ENCODE results near the gene TIMMDC1.
"Not testable (repeated sequence)": the region's sequence is repeated elsewhere in the genome, so short reads cannot be mapped to it uniquely, and the experiment has no call there.

Gene TIMMDC1

DNA sequence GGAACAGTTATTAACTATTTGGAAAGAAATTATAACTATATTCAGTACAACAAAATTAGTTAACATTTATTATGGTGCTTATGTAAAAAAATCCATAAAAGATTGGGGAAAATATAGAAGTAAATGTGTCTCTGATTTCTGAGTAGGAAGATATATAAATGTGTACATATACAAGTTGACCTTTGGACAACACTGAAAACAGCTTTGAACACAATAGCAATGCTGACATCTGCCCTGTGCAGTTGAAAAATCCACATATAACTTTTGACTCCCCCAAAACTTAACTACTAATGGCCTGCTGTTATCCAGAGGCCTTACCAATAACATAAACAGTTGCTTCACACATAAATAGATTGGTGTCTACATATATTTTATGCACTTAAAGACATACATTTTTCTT is 12.3 kb downstream of the TIMMDC1 start:
- DNase-seq (ENCODE audit: low read depth), result no peak

DNA sequence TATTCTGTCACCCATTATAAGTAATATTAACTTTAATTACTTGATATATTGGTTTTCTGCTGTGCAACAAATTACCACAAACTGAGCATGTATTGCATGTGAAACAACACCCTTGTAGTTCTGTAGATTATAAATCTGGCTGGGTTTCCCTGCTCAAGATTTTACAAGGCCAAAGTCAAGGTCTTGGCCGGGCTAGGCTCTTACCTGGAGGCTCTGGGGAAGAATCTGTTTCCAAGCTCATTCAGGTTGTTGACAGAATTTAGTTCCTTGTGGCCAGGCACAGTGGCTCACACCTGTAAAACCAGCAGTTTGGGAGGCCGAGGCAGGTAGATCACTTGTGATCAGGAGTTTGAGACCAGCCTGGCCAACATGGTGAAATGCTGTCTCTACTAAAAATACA is 16.3 kb downstream of the TIMMDC1 start:
- no peak for DNase-seq (ENCODE audit: low read depth)

DNA sequence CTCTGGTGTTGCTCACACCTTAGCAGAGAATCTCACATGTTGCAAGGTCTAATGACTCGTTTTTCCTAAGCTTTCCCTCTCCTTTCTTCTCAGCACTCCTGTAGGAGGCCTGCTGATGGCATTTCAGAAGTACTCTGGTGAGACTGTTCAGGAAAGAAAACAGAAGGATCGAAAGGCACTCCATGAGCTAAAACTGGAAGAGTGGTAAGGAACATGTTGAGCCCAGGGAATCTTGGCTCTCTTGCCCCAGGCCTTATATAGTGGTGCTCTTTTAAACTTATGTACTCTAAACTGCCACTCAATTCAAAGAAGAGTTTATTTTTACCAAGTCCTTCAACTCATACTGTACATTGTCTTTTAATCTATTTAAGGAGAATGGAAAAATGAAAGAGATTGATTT is 18.8 kb downstream of the TIMMDC1 start:
- no peak for DNase-seq (ENCODE audit: low read depth)

DNA sequence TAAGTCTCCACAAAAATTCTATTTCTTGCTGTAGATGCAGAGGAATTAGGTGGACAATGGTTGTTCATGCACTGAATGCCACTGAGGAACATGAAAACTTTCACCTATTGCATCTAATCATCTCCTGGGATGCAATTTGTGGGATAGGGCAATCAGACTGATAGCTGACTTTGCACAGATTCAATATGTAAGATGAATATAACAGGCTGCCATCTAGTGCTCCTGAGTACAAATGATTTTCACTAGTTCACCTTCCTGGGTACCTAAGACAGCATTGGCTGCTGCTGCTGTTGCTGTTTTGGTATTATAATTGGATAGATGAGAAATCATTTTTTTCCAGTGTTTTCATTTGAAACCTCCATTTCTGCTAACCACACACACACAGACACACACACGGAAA is 19.7 kb downstream of the TIMMDC1 start:
- DNase-seq (ENCODE audit: low read depth), result no peak

DNA sequence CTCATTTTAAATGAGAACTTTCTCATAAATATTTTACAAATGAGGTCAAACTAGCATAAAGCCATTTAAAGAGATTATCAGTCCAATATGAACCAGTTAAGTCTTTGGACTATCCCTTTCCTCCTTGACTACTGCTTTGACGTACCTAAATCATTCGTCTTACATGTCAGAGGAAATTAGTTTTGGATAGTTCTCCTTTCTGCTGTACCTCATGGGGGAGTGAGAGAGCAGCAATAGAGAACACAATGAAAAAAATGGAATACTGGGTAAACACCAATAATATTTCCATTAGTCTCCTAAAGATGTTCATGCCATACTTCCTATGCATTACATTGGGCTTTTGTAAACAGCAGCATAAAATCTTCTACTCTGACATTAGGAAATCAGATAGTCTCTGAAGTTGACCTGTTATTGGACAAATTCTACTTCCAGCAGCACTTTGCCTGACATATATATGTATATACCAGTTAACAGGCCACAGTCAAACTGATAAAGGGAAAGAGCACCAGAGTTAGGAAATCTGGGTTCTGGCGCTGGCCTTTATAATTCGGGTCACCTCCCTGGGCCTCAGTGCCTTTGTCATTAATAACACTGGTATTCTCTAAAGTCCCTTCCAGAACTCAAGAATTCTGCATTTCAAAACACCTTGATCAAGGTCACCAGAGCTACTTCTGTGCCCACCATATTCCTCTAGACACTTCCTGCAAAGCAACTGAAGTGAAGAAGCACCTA is 26.8 kb downstream of the TIMMDC1 start:
- DNase-seq (ENCODE audit: low read depth), result no peak

DNA sequence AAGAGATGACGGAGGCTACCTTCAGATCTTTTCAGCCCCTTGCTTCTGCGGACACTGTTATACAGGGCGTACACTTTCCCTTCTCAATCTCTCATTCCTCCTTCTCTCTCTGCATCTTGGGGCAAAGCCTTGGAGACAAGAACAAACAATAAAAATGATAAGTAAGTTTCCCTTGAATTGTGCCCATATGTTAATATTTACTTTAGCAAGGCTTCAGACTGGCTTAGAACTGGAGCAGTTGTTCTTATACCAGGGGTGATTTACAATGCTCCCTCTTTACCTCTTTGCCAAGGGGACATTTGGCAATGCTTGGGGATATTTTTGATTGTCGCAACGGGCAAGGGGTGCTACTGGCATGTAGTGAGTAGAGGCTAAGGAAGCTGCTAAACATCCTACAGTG is 29.4 kb downstream of the TIMMDC1 start:
- no peak for DNase-seq (ENCODE audit: low read depth)

DNA sequence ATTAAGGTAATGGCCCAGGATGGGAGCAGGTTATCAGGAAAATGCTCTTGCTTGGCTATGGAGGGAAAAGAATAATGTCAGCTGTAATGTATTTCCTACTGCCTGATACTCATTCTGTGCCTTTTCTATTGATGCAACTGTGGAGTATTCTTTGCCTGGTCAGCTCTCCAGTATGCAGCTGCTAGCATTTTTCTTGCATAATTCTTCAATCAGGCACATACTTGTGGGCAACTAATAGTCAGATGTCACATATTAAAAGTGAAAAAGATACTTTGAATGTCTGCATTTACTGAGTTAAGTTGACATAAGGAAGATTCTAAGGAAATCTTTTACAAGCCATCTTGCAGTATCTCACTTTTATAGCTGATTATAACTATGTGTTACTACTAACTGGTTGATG is 31.5 kb downstream of the TIMMDC1 start:
- DNase-seq (ENCODE audit: low read depth), result no peak

DNA sequence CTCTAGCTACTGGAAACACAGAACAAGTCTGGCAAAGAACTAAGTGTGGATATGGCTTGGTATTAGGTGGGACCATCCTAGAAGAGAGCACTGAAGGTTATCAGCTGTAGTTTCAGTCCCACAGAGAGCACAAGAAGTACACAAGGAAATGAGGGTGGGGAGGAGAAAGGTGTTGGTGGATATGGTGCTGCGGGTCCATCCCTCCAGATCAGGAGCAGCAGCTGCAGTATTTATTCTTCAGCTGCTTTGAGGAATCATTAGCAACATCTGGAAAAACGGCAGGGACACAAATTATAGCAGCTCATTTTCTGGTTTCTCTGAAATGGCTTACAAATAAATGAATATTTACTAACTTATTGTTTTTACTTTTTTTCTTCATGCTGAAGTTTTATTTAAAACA is 32.1 kb downstream of the TIMMDC1 start:
- no peak for DNase-seq (ENCODE audit: low read depth)

DNA sequence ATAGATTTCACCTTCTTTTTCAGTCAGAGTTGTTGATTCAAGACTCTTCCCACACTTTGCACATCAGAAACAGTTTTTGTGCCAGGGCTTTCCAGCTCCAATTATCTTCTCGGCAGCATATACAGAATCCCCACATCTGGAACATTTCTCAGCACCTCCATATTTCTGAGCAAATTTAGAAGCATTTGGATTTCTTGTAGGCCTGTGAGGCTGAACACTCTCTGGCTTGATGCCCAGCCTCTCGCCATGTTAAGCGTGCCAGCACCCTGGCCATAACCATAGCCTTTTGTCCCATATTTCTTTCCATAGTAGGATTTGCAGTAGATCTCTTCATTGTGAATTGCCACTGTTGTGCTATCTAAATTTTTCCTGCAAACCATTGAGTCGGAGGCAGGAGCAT is 32.8 kb downstream of the TIMMDC1 start:
- no peak for DNase-seq (ENCODE audit: low read depth)

DNA sequence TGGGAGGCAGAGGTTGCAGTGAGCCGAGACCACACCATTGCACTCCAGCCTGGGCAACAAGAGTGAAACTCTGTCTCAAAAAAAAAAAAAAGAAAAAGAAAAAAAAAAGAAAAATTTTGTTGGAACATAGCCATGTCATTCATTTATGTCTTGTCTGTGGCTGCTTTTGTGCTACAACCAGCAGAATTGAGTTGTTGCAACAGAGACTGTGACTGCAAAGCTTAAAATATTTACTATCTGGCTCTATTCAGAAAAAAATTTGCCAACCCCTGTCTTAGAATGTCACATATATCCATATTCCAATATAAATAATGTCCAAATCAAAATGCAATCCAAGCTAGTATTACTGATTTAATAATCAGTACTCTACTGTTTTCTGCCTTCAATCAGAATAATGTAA is 35.9 kb downstream of the TIMMDC1 start:
- no peak for DNase-seq (ENCODE audit: low read depth)

DNA sequence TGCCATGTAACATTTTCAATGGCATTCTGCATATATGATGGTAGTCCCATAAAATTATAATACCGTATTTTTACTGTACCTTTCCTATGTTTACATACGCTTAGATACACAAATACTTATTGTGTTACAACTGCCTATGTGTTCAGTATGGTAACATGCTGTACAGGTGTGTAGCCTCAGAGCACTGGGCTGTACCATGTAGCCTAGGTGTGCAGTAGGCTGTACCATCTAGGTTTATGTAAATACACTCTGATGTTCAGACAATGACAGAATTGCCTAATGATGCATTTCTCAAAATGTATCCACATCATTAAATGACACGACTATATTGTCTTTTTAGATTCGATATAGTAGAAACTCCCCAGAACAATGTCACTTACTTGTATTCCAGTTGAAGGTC is 38.4 kb downstream of the TIMMDC1 start:
- DNase-seq (ENCODE audit: low read depth), result no peak

DNA sequence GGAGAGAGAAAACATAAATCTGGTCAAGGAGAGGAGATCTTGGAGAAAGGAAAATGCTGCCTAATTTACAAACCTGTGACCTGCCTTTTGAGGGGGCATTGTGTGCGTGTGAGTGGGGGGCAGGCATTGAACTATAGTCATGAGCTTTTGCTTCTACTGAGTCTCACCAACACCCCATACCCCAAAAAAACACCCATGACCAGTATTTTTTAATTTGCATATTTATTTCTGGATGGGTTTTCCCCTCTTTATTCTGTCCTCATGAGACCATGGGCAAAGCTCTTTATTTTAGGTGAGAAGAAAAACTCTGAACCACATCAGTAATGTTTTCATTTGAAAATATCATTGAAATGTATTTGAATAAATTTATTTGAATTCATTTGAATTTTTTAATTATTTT is 40.4 kb downstream of the TIMMDC1 start:
- no peak for DNase-seq (ENCODE audit: low read depth)

DNA sequence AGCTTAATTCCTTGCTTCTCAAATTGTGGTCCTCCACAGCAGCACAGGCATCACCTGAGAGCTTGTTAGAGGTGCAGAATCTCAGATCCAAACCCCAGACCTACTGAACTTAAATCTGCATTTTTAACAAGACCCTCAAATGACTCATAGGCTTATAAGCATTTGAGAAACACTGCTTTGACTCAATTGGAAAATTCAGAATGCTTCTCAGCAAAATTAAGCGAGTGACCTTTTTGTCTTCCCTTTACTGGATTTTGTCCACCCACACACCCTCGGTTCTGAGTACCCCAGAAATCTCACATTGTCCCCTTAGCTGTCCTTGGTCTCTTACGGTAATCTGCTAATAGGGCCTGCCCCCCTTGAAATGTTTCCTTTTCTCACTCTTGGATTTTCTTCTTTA is 43.2 kb downstream of the TIMMDC1 start:
- DNase-seq (ENCODE audit: low read depth), result no peak

DNA sequence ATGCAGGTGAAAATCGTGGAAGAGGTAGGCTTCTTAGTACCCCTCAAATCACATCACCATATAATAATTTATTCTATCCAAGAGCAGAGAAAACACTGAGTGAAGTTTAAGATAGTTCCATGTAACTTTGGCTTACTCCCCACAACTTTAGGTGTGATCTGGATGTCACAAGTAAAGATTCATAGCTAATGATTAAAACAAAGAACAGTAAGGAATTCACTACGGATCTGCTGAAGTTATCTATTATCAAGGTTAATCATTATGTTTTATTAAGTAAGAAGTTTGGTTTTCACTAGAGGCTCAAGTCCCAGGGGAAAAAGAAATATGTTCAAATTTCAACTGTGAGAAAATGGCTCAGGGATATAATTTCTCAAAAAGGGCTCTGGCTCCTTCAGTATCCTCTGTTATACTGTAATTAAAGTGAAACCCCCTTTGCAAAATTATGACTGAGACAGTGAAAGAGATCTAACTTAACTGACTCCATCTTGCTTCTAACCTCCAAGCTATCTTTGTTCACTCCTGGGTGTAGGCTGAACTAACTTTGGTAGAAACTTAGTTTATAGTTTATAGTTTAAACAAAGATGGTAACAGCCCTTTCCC is 43.9 kb downstream of the TIMMDC1 start:
- no peak for DNase-seq (ENCODE audit: low read depth)

DNA sequence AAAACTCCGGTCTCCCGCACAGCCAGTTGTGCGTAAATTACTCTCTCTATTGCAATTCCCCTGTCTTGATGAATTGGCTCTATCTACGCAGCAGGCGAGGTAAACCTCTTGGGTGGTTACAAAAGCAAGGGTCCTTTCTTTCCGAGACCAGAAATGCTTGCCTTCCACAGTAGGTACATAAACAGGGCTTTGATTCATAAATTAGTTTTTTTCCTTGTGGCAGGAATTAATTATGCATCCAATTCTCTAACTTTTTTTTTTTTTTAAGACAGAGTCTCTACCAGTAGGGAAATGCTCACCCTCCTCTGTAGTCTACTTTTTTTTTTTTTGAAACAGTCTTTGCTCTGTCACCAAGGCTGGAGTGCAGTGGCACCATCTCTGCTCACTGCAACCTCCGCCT is 44.8 kb downstream of the TIMMDC1 start:
- no peak for DNase-seq (ENCODE audit: low read depth)

DNA sequence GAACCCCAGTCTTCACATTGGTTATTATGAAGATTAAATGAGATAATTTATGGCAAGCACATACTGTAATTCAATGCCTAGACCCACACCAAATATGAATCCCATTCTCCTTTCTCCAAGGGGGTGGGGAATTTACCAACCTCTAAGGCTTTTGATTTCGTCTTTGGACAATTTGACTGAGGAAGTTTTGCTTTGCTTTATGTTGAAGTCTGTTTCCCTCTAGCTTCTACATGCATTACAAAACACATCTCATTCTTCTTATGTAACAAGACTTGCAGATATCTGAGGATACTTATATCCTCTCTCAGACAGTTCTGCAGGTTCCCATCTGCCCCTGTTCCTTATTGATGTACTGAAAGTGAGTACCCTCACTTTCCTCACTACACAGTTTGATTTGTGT is 48.9 kb downstream of the TIMMDC1 start:
- DNase-seq (ENCODE audit: low read depth), result no peak

DNA sequence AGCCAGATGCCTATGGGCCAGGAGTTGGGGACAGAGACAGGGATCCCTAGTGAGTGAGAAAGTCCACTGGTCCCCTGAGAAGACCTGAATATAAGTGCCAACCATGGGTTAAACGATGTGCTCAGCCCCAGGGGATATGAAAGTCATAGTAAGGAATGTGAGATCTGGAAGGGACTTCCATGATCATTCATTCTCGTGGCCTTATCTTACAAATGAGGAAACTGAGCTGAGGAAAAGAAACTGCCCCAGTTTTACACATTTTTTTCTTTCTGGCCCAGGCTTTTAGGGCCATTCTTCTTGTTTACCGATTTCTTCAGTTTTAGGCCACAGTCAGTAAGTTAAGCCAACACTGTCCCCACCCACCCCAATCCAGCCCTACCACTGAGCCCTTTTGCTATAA is 50.0 kb downstream of the TIMMDC1 start:
- DNase-seq (ENCODE audit: low read depth), result no peak

DNA sequence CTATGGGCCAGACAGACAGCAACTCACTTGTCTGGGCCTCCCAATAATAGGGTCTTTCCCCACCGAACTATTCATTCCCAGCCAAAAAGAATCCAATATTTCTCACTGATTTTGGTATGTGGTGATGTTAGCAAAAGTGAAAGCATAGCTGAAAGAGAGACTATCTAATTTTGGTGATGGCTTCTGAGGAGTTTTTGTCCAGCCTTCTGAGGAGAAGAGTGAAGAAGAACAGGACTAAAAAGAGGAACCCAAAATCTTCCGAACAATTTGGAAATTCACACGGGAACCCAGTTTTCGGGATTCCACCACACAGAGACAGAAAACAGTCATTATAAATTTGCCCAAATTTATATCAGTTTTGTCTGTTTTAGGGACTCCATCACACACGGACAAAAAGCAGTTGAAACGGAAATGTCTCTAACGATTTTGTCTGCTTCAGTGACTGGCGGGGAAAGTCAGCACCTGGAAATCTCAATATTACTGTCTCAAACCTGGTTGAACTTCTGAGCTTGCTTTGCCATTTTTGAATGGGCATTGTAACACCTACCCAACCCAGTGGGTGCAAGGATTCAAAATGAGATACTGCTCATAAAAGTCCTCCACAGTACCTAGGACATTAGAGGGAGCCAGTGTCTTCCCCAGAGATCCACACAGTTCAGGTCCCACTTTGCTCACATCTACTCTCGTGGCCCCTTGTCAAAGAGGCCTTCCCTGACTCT is 52.0 kb downstream of the TIMMDC1 start:
- DNase-seq (ENCODE audit: low read depth), result no peak

DNA sequence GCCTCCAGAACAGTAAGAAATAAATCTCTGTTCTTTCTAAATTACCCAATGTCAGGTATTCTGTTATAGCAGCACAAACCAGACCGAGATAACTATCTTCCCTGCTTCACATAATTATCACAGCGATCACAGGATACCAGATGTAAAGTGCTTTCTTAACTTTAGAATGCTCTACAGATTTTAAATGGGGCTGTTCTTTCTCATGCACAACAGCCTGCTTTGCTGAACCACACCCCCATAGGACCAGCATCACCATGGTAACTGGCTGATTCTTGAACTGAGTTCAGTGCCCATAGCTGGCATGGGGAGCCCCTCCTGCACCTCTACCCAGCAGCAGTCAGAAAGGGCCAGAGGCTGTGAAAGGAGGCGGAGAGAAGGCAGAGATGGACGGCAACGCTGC is 53.3 kb downstream of the TIMMDC1 start:
- DNase-seq (ENCODE audit: low read depth), result no peak

DNA sequence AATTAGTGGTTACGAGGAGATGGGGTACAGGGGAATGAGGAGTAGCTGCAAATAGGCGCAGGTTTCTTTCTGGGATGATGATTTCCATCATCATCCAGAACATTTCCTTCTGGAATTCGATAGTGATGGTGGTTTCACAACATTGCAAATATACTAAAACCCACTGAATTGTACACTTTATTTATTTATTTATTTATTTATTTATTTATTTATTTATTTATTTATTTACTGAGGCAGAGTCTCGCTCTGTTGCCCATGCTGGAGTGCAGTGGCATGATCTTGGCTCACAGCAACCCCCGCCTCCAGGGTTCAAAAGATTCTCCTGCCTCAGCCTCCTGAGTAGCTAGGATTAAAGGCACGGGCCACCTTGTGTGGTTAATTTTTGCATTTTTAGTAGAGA is 54.6 kb downstream of the TIMMDC1 start:
- DNase-seq (ENCODE audit: low read depth), result not testable (repeated sequence)

DNA sequence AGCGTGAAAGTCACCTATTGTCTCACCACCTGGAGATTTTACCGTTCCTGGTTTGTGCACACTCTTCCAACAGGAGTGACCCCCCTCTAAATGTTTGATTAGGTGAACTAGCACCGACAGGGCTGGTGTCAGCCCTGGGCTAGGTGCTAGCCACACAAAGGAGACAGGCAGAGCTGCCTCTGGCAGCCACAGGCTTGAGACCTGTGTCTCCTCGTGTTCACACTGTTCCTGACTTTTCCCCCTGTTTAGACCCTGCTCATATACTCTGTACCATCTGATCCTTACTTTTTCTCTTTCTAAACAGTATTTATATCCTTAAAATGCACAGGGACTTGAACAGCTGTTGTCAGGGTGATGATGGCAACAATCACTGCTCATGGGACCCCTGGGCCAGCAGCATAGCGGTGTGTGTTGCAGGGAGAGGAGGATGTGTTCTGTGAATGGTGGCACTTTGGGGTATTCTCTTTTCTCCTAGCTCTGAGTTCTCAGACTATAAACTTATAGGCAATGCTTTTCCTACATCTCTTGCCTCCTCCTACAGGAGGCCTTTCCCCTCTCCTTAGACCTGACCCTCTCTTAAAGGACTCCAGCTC is 55.6 kb downstream of the TIMMDC1 start:
- no peak for DNase-seq (ENCODE audit: low read depth)

DNA sequence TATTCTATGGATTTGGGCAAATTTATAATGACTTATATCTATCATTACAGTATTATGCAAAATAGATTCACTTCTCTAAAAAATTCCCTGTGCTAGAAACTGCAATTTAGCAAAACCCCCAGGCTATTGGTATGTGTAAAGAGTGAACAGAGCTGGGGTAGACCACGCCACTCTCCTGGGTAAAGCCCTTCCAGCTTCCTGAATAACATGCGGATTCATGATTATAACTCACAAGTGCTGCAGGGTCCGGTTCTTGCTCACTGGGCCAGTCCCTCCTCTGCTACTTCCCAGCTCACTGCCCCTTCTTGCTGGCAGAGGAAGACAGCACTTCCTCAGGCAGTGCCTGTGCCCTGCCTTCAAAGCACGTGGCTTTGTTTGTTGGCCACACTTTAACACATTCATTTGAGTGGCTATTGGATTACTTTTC is 57.0 kb downstream of the TIMMDC1 start:
- no peak for DNase-seq (ENCODE audit: low read depth)

DNA sequence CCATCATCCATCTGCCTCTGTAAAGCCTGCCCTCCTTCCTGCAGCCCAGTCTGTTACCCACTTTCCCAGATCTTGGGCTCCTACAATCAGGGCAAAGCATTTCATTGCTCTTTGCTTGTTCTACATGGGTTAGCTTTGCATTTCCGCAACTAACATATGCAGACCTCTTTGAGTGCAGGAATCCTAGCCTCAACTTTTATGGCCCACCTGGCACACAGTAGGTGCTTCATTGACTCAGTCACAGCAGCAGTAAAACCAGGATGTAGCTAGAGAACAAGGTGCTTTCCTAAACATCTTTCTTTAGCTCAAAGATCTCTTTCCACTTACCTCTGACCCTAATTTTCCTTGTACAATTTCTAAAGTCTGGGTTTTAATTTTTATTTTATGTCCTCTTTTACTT is 57.6 kb downstream of the TIMMDC1 start:
- no peak for DNase-seq (ENCODE audit: low read depth)

Measured in stimulated activated CD8-positive, alpha-beta memory T cell treated with anti-CD3 and anti-CD28 coated beads, Interleukin-12 subunit alpha, Interleukin-12 subunit beta, amount 100 ng/mL, for 1 hour (primary cell).